OCI-LY1 (cell line): Measurements from ENCODE around the gene MCOLN1.

ENCODE experiments used
- CTCF ChIP-seq: fragments of 200-600 bp; sonication (generic), shearing (Covaris generic); IDR thresholded peaks from 2 replicates; pipeline ENCODE4 v1.5.1; 2017; ENCODE audit warnings: mild to moderate bottlenecking, antibody characterized with exemption, low read length, moderate library complexity, mixed read lengths
- EZH2 ChIP-seq: fragments of 200-600 bp; sonication (generic), shearing (Covaris generic); IDR thresholded peaks from 2 replicates; pipeline ENCODE4 v1.8.0; 2017; ENCODE audit warnings: borderline replicate concordance, mixed run types, mild to moderate bottlenecking, antibody characterized with exemption, low read length, moderate library complexity, mixed read lengths

GRCh38 chr19:7529610-7530490, 7.4 kb downstream of the MCOLN1 start:
- TF ChIP-seq CTCF (no peak), EZH2 (no peak)
